DOHH2 (cell line): ENCODE data around the gene PDE4B.

Experiments
- EZH2phosphoT487 ChIP-seq: fragments of 200-600 bp; sonication (generic); IDR thresholded peaks from 2 replicates; pipeline ENCODE4 v1.6.1; 2017; ENCODE audit warnings: borderline replicate concordance, mild to moderate bottlenecking, antibody characterized with exemption, low read length, moderate library complexity, mixed read lengths
- TF ChIP-seq, protein P1 (sequence below): fragments of 200-600 bp; sonication (generic); IDR thresholded peaks from one replicate; pipeline ENCODE4 v1.5.1; 2014; ENCODE audit warnings: antibody characterized with exemption, mild to moderate bottlenecking, low read depth, low read length; ENCODE audit not compliant: poor library complexity, severe bottlenecking

DNA sequence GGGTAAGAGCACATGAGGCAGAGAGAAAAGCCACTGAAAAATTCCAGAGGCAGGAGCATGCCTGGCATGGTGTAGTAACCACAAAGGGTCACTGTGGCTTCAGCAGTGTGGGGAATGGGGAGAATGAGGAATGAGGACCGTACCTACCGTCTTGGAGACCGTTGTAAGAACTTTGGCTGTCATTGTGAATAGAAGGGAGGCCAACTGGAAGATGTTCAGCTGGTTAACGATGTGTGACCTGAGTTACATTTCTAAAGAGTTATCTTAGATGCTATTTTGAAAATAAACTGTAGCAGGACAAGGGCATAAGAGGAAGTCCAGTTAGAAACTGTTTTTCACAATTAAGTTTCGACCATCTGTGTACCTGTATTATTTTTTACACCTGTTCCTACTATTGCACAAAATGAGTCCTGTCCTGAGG is 375.8 kb downstream of the PDE4B start:
- TF ChIP-seq, protein P1, sequence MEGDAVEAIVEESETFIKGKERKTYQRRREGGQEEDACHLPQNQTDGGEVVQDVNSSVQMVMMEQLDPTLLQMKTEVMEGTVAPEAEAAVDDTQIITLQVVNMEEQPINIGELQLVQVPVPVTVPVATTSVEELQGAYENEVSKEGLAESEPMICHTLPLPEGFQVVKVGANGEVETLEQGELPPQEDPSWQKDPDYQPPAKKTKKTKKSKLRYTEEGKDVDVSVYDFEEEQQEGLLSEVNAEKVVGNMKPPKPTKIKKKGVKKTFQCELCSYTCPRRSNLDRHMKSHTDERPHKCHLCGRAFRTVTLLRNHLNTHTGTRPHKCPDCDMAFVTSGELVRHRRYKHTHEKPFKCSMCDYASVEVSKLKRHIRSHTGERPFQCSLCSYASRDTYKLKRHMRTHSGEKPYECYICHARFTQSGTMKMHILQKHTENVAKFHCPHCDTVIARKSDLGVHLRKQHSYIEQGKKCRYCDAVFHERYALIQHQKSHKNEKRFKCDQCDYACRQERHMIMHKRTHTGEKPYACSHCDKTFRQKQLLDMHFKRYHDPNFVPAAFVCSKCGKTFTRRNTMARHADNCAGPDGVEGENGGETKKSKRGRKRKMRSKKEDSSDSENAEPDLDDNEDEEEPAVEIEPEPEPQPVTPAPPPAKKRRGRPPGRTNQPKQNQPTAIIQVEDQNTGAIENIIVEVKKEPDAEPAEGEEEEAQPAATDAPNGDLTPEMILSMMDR = no peak
- no peak for TF ChIP-seq EZH2phosphoT487
